NCI-H510A treated with DMSO at 0.1 percent for 48 hours (cell line): Measurements from ENCODE around the gene ESPN.
A peak's percentile ranks its signal among the peaks of the same experiment; 100 is the strongest.
"Not testable (repeated sequence)": the region's sequence is repeated elsewhere in the genome, so short reads cannot be mapped to it uniquely, and the experiment has no call there.

Source experiments
- DNase-seq: peaks from one replicate; lab custom pipeline; 2025; lab: John Stamatoyannopoulos, UW

Gene ESPN

GRCh38 chr1:6427441-6428390, 3.1 kb downstream of the ESPN start:
- DNase-seq = peak; percentile 19

- not testable (repeated sequence) for DNase-seq
These were observed 3.9 kb downstream of the ESPN start for GRCh38 chr1:6428453-6428852.

- not testable (repeated sequence) for DNase-seq
These were observed 5.3 kb downstream of the ESPN start for GRCh38 chr1:6429660-6430411.

GRCh38 chr1:6431645-6432579, 7.3 kb downstream of the ESPN start:
- not testable (repeated sequence) for DNase-seq

GRCh38 chr1:6434186-6434585, 9.6 kb downstream of the ESPN start:
- no peak for DNase-seq

- no peak for DNase-seq
These were observed 10.6 kb downstream of the ESPN start for GRCh38 chr1:6435129-6435528.

- no peak for DNase-seq
These were observed 11.0 kb downstream of the ESPN start for GRCh38 chr1:6435547-6435946.

- not testable (repeated sequence) for DNase-seq
These were observed 11.7 kb downstream of the ESPN start for GRCh38 chr1:6436277-6436676.

- peak; percentile 67 for DNase-seq
These were observed 12.6 kb downstream of the ESPN start for GRCh38 chr1:6437012-6437700.

- peak; percentile 97 for DNase-seq
These were observed 13.5 kb downstream of the ESPN start for GRCh38 chr1:6438047-6438525.

- DNase-seq = peak; percentile 60
These were observed 15.9 kb downstream of the ESPN start for GRCh38 chr1:6440198-6441126.

- no peak for DNase-seq
These were observed 17.0 kb downstream of the ESPN start for GRCh38 chr1:6441586-6441985.

- DNase-seq = no peak
These were observed 19.0 kb downstream of the ESPN start for GRCh38 chr1:6443339-6444115.

- no peak for DNase-seq
These were observed 19.8 kb downstream of the ESPN start for GRCh38 chr1:6444377-6444776.

GRCh38 chr1:6445062-6445763, 20.6 kb downstream of the ESPN start:
- peak; percentile 71 for DNase-seq

- DNase-seq = not testable (repeated sequence)
These were observed 21.4 kb downstream of the ESPN start for GRCh38 chr1:6445929-6446328.

- DNase-seq = no peak
These were observed 22.1 kb downstream of the ESPN start for GRCh38 chr1:6446665-6447015.

GRCh38 chr1:6447016-6447817, 22.6 kb downstream of the ESPN start:
- peak; percentile 68 for DNase-seq
